Effector CD8-positive, alpha-beta T cell (primary cell): ENCODE results near the gene KHSRP.

Experiments used
- DNase-seq: peaks from one replicate; lab custom pipeline; 2025; lab: John Stamatoyannopoulos, UW

Gene KHSRP

DNA sequence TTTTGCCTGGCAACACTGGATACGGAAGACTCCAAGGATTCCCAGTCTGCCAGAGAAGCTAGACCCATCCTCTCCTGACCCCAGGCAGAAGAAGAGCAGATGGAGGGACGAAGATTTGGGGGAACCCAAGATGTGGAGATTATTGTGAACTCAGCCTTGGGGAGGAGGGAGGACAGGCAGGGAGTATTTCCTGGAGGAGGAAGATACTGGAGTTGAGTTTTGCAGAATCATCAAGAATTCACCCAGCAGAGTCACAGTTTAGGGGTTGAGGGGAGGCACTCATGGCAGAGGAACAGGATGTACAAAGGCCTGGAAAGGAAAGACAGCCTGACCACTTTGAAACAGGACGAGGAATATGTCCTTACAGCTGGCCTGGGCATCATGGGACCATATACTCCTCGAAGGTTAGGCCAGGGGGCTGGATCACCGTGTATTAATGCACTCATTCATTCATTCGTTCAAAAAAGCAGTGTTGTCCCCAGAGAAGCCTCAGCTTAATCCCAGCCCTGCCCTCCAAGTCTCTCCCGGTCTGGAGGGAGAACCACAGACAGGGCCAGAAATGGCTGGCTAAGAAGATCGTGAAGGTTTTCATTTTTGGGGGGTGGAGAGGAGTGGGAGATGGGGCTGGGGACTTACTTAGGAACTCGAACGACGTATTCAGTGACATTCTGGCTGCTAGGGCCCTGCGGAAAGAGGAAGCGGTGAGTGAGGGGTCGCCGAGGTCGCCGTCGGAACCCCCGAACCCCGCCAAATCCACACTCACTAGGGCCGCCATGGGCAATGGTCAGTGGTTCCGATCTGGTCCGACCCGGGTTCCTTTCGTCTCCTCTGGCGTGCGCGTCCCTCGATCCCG is 32.2 kb downstream of the KHSRP start:
- no peak for DNase-seq

DNA sequence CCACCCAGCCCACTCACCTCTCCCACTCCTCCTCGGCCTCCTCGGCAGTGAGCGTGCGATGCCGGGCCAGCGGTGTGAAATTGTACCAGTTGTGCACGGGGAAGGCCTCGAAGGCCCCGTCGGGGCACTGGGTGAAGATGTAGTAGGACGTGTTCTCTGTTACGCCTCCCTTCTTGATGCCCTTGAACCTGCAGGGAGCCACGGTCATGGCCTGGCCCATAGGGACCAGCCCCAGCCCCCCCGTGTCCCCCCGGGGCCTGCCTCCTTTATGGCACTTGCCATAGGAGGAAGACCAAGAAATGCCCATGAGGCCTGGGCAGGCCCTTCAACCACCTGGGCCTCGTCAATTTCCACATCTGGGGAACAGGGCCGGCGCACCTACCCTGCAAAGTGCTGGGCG is 37.2 kb downstream of the KHSRP start:
- no peak for DNase-seq

DNA sequence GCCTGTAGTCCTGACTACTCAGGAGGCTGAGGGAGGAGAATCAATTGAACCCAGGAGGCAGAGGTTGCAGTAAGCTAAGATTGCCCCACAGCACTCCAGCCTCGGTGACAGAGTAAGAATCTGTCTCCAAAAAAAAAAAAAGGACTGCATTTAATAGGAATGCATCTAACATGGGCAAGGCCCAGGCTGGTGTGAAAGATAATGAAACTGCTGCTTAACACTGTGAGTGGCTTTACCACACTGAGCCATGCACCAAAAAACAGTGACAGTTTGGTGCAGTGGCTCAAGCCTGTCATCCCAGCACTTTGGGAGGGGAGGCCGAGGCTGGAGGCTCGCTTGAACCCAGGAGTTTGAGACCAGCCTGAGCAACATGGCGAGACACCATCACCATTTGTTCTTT is 40.2 kb downstream of the KHSRP start:
- no peak for DNase-seq

DNA sequence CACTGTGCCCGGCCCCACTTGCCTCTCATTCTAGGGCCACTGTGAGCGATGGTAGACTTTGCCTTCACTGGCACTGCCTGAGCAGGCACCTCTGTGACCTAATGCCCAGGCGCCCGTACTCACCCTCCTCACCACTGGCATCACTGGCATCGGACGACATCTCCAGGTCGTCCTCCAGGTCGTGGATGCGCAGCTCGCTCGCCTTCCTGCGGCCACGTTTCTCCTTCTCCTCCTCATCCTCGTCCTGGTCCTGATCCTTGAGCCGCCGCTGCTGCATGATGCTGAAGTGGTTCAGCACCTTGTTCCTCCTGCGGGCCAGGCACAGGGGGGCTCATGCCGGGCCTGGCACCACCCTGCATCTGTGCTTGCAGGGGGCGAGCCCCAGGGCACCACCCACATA is 41.4 kb downstream of the KHSRP start:
- DNase-seq, result no peak

DNA sequence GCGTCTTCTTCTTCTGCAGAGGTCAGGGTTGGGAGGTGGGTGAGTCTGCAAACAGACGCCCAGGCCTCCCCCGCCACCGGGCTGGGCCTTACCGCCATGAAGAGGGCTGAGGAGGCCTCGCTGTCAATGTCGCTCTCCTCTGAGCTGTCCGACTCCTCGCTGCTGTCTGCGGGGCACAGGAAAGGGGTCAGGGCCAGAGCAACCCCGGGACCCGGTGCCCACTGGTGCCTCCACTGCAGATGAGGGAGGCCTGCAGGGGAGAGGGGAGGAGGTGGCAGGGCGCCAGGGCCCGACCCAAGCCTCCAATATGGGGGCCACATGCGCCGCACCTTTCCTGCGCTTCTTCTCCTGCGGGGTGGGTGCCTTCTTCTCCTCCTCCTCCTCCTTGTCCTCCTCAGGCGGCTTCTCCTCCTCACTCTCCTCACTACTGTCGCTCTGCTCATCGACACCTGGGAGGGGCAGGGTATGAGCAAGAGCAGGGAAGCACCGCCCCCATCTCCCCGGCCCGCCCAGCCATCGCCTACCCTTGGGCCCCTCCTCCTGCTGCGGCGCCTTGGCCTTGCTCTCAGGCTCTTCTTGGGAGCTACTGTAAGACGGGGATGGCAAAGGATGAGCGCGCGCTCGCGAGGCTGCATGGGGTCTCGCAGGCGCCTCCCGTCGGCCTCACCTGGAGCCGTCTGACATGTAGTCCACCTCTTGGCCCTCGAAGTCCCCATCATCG is 43.4 kb downstream of the KHSRP start:
- no peak for DNase-seq

DNA sequence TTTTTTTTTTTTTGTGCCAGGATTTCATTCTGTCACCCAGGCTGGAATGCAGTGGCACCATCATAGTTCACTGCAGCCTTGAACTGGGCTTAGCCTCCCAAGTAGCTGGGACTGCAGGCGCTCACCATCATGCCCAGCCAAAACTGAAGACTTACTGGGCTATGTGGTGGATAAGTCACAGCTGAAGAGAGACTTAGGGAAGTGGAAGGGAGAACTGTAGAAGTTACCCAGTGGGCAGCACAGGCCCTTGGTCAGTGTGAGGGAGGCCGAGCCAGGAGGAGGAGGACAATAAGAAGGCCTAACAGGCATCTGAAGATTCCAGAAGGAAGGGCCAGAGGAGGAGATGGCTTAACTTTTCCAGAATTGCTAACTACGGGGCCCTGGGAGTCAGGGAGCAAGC is 44.9 kb downstream of the KHSRP start:
- no peak for DNase-seq

DNA sequence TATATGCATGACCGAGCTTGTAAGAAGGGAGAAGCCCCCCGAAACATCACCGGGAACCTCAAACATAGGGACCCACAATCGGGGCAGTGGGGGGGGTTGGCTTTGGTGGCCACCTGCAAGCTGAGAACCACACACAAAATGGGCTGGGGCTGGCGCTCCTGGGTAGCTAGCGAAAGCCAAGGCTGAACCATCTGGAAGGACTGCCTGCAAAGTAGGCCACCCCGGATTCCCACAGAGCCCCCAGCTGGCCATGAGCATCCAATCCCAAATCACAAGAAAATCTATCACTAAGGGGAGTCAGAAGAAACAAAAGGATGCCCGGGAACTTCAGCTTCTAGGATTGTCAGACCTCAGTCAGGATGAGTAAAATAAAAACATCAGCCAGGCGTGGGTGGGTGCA is 46.1 kb downstream of the KHSRP start:
- DNase-seq, result no peak

DNA sequence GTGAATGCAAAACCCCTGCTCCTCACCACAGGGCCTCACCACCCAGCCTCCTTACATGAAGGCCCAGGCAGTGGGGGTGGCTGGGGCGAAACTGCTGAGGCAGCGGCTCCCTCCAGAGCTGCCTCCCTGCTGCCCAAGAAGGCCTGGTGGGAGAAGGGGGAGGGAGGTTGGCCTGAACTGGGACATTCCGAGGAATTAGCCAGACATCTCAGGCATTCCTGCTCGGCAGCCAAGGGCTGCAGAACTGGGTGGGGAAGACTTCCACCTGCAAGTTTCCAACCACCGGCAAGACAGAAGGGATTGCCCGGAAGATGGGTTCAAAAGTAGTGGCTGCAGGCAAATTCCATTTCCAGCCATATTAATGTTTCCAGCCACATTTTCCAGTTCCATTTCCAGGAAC is 46.6 kb downstream of the KHSRP start:
- DNase-seq, result no peak

DNA sequence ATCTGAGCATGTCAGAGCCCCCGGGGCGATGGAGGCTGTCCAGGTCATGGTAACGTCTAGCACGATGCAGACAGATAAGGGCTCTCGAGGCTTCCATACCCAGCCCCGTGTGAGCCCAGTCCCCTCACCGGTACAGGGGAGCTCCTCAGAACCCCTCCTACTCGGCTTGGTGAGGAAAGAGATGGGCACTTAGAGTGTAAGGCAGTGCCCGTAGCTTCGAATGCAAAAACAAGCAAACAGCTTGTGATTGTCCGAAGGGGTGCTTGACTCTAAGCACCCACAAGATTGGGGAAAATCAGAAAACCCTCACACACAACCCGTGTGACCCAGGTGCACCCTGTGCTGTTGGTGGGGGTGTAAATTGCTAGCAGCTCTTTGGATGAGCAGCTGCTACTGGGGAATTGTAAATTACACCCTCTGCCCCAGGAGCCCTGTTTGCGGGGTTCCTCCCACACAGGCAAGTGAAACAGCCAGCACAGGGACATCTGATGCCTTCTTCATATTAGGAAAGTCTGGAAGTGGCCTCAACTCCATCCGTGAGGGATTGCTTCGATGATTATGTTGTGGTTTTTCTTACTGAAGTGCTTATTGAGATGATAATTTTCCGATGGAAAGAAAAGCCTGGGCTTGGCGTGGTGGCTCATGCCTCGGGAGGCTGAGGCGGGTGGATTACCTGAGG is 48.0 kb downstream of the KHSRP start:
- no peak for DNase-seq

DNA sequence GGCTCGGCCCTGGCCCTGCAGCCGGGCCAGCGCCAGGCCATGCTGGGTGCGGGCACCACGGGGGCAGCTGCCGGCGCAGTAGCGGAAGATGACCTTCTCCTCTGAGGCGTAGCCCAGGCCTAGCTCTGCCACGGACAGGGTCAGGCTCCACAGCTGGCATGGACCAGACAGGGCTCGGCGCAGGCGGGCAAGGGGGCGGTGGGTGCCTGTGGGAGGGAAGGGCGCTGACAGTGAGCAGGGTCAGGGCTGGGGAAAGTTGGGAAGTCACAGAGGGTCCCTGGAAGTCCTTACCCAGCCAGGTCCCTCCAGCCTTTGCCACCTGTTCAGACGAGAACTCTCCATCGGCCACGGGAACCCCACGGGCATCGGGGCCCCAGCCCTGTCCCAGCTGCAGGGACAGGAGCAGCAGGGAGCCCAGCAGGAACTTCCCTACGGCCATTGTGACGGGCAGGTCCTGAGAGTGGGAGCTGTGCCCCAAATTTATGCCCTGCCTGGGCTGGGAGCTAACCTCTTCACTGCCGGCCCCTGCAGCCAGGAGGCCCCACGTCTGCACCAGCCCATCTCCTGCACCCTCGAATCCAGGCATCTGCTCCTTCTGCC is 49.1 kb downstream of the KHSRP start, which contains the start of gene PSPN:
PSPN (minus strand) TSS at position 523 of the 600 bp plus-strand sequence; CDS start at position 439, 84 bp downstream.
- no peak for DNase-seq

DNA sequence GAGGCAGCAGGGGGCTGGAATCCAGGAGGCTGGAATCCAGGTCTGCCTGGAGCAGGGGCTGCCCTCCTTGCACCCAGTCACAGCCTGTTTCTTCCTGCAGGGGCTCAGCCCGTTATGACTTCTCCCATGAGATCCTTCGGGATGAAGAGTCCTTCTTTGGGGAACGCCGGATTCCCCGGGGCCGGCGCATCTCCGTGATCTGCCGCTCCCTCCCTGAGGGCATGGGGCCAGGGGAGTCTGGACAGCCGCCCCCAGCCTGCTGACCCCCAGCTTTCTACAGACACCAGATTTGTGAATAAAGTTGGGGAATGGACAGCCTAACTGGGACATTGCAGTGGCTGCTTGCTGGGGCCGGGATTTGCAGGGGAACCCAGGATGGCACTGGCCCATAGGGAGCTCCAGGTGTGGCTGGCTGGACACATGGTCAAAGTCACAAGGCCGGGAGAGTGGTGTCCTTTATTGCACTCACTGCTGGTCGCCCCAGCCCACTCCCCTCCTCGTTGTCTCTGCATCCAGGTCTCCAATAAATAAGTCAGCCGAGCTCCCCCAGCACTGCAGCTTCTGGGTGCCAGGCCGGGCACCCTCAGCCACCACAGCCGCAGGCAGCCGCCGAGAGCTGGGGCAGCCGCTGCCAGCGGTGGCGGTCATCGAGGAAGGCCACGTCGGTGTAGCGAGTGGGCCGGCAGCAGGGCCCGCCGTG is 49.8 kb downstream of the KHSRP start:
- no peak for DNase-seq

DNA sequence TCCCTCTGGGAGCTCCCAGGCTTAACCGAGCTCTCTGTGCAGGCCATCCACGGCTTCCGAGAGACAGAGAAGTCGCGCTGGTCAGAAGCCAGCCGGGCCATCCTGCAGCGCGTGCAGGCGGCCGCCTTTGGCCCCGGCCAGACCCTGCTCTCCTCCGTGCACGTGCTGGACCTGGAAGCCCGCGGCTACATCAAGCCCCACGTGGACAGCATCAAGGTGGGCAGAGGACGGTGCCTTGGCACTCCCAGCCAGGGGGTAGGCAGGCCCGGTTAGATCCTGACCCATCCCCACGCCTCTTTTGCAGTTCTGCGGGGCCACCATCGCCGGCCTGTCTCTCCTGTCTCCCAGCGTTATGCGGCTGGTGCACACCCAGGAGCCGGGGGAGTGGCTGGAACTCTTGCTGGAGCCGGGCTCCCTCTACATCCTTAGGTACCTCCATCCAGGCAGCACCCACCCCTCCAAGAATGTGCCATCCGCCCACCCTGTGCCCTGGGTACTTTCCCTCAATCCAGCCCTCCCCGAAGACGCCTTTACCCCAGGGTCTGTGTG is 50.4 kb downstream of the KHSRP start:
- no peak for DNase-seq

DNA sequence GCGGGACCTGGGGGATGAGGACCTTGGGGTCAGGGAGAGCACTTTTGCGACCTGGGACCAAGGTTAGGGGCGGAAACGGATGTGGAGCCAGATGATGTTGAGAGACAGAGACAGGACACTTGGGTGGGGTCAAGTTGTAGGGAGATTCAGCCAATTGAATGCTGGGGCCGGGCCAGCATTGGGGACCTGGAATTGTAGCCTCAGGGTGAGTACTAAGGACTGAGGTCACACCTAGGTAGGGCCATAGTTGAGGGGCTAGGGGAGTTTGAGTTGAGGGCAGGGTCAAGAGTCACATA is 50.9 kb downstream of the KHSRP start:
- DNase-seq, result no peak

DNA sequence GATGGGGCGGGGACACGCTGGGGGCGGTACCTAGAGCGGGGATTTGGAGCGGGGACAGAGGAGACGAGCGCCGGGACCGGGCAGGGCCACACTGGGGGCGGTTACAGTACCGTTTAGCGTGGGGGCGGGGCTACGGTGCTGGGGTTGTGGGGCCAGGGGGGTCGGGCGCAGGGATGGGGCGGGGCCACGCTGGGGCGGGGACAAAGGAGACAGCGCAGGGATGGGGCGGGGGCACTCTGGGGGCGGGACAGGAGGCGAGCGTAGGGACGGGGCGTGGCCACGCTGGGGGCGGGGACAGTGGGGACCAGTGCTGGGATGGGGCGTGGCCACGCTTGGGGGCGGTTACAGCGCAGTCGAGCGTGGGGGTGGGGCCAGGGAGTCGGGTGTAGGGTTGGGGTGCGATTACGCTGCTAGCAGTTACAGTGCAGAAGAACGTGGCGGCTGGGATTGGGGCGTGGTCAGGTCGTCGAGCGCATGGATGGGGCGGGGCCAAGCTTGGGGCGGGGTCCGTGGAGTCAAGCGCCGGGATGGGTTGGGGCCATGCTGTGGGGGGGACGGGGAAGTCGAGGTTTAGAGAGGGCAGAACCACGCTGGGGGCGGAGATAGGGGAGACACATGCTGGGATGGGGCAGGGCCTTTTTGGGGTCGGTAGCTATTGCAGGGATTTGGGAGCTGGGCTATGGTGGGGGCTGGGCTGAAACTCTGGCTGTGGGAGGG is 51.4 kb downstream of the KHSRP start:
- DNase-seq, result peak; percentile 96

DNA sequence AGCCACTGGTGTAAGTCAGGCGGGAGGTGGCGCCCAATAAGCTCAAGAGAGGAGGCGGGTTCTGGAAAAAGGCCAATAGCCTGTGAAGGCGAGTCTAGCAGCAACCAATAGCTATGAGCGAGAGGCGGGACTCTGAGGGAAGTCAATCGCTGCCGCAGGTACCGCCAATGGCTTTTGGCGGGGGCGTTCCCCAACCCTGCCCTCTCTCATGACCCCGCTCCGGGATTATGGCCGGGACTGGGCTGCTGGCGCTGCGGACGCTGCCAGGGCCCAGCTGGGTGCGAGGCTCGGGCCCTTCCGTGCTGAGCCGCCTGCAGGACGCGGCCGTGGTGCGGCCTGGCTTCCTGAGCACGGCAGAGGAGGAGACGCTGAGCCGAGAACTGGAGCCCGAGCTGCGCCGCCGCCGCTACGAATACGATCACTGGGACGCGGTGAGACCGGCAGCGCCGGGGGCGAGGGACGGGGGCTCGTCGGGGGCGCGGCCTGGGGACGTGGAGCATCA is 52.0 kb downstream of the KHSRP start, which contains the start of gene ALKBH7:
ALKBH7 (plus strand) TSS at position 201 of the 502 bp plus-strand sequence; CDS start at position 228, 27 bp downstream.
- DNase-seq, result peak; percentile 91

DNA sequence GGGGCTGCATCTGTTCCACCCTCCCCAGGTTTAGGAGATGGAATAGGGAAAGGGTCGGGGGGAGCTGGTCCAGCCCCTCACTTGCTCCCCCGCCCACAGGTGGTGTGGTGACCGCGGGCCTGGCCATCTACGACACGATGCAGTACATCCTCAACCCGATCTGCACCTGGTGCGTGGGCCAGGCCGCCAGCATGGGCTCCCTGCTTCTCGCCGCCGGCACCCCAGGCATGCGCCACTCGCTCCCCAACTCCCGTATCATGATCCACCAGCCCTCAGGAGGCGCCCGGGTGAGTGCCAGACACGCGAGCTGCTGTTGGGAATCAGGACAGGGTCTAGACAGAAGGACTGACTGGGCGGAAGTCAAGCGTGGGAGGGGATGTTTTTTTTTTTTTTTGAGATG is 60.3 kb downstream of the KHSRP start:
- DNase-seq, result no peak
